Kidney glomerular epithelial cell (primary cell): ENCODE measurements around the gene ARRB1.

Experiments used
- DNase-seq: peaks from one replicate; lab custom pipeline; 2025; lab: John Stamatoyannopoulos, UW

The ARRB1 gene

GRCh38 chr11:75246671-75247350, 104.7 kb downstream of the ARRB1 start:
- no peak for DNase-seq

GRCh38 chr11:75246006-75246670, 105.3 kb downstream of the ARRB1 start:
- DNase-seq = no peak

- no peak for DNase-seq
These were observed 106.0 kb downstream of the ARRB1 start for GRCh38 chr11:75245356-75246005.

GRCh38 chr11:75244052-75244814, 107.2 kb downstream of the ARRB1 start:
- no peak for DNase-seq

- no peak for DNase-seq
These were observed 108.5 kb downstream of the ARRB1 start for GRCh38 chr11:75242722-75243600.

- DNase-seq = no peak
These were observed 109.4 kb downstream of the ARRB1 start for GRCh38 chr11:75241906-75242644.

GRCh38 chr11:75241036-75241905, 110.2 kb downstream of the ARRB1 start:
- peak; percentile 61 for DNase-seq

- DNase-seq = no peak
These were observed 111.0 kb downstream of the ARRB1 start, which contains the start of gene TPBGL for GRCh38 chr11:75240311-75241035. TSS of gene TPBGL (plus strand) at chr11:75240774. CDS start at chr11:75241050, 276 bp downstream.

GRCh38 chr11:75239531-75240290, 111.8 kb downstream of the ARRB1 start:
- DNase-seq = no peak

- DNase-seq = no peak
These were observed 112.6 kb downstream of the ARRB1 start for GRCh38 chr11:75238595-75239440.

- no peak for DNase-seq
These were observed 114.4 kb downstream of the ARRB1 start for GRCh38 chr11:75237050-75237449.

- no peak for DNase-seq
These were observed 115.4 kb downstream of the ARRB1 start for GRCh38 chr11:75236062-75236461.

GRCh38 chr11:75233754-75234172, 117.7 kb downstream of the ARRB1 start:
- DNase-seq = peak; percentile 71

GRCh38 chr11:75230621-75231020, 120.8 kb downstream of the ARRB1 start:
- DNase-seq = no peak

- no peak for DNase-seq
These were observed 122.0 kb downstream of the ARRB1 start for GRCh38 chr11:75229466-75229865.

- no peak for DNase-seq
These were observed 125.7 kb downstream of the ARRB1 start for GRCh38 chr11:75225794-75226193.

GRCh38 chr11:75223954-75224643, 127.4 kb downstream of the ARRB1 start:
- DNase-seq = no peak
